CD14-positive monocyte (primary cell): ENCODE results near the gene TMCO4. TPM values are rescaled to one million over a fixed set of nuclear protein-coding genes. Genes with fewer than 3 reads are reported as not detected.

ENCODE experiments used
- DNase-seq, 3 donors: peaks; one replicate each; pipeline ENCODE4 v3.0.0-alpha.2; 2011 to 2022
- H2AFZ ChIP-seq: 2 replicates; pipeline ENCODE4 v1.6.0; 2012; ENCODE audit warnings: mild to moderate bottlenecking, low read depth, low read length, inconsistent platforms; ENCODE audit not compliant: insufficient read depth, poor library complexity, severe bottlenecking
- H3K27ac ChIP-seq, 2 donors: 1 replicate in 1 of 2; 2 replicates in 1 of 2; pipeline ENCODE4 v1.5.1; 2012 to 2013; ENCODE audit warnings: low read length in 2 of 2, control low read depth in 1 of 2, inconsistent platforms in 1 of 2, low read depth in 1 of 2, mild to moderate bottlenecking in 1 of 2
- H3K27me3 ChIP-seq, 2 donors: one replicate each; pipeline versions ENCODE4 v1.6.0 to v1.6.1; 2011 to 2013; ENCODE audit warnings: low read length in 2 of 2; ENCODE audit not compliant: control insufficient read depth in 2 of 2, insufficient read depth in 2 of 2
- H3K36me3 ChIP-seq, 2 donors: replicated peaks in 1 of 2; 1 replicate in 1 of 2; 2 replicates in 1 of 2; pipeline versions ENCODE4 v1.5.1 to v1.6.1; 2012 to 2013; ENCODE audit warnings: low read length in 2 of 2, control low read depth in 1 of 2, inconsistent platforms in 1 of 2, mild to moderate bottlenecking in 1 of 2; ENCODE audit not compliant: insufficient read depth in 2 of 2, control insufficient read depth in 1 of 2
- H3K4me1 ChIP-seq, 2 donors: 1 replicate in 1 of 2; 2 replicates in 1 of 2; pipeline versions ENCODE4 v1.5.1 to v1.6.1; 2012 to 2013; ENCODE audit warnings: low read length in 2 of 2, control low read depth in 1 of 2, inconsistent platforms in 1 of 2, mild to moderate bottlenecking in 1 of 2, moderate library complexity in 1 of 2; ENCODE audit not compliant: insufficient read depth in 2 of 2, control insufficient read depth in 1 of 2
- H3K4me2 ChIP-seq: replicated peaks from 2 replicates; pipeline ENCODE3; 2012; ENCODE audit warnings: low read length, moderate library complexity, mild to moderate bottlenecking; ENCODE audit not compliant: poor library complexity, severe bottlenecking; ENCODE audit errors: extremely low read depth
- H3K4me3 ChIP-seq, 3 experiments: fragments of 200-600 bp in 1 of 3; sonication (generic) in 1 of 3; replicated peaks in 1 of 3; 1 replicate in 2 of 3; 2 replicates in 1 of 3; pipeline ENCODE4 v1.5.1; 2011 to 2013; ENCODE audit warnings: low read length in 3 of 3, mild to moderate bottlenecking in 3 of 3, control low read depth in 2 of 3, low read depth in 2 of 3, inconsistent platforms in 1 of 3, moderate library complexity in 1 of 3
- H3K79me2 ChIP-seq: 2 replicates; pipeline ENCODE4 v1.6.0; 2012; ENCODE audit warnings: mild to moderate bottlenecking, control low read depth, inconsistent platforms, low read length, moderate library complexity; ENCODE audit not compliant: insufficient read depth
- H3K9ac ChIP-seq: 2 replicates; pipeline ENCODE4 v1.6.0; 2017; ENCODE audit warnings: low read length, mild to moderate bottlenecking; ENCODE audit not compliant: insufficient read depth, poor library complexity, severe bottlenecking
- H3K9me3 ChIP-seq, 2 donors: replicated peaks in 1 of 2; 1 replicate in 1 of 2; 2 replicates in 1 of 2; pipeline versions ENCODE4 v1.5.1 to v1.6.1; 2012 to 2013; ENCODE audit warnings: low read length in 2 of 2, control low read depth in 1 of 2; ENCODE audit not compliant: control insufficient read depth in 1 of 2, insufficient read depth in 1 of 2
- H4K20me1 ChIP-seq: 2 replicates; pipeline ENCODE4 v1.6.0; 2012; ENCODE audit warnings: mild to moderate bottlenecking, low read length, control low read depth, moderate library complexity; ENCODE audit not compliant: insufficient read depth
- H3K27ac Mint-ChIP-seq, 7 donors: one replicate each; pipeline ENCODE4 v1.8.0; 2020; ENCODE audit warnings: mild to moderate bottlenecking in 7 of 7, mixed read lengths in 7 of 7, moderate library complexity in 6 of 7, inconsistent platforms in 2 of 7
- H3K27me3 Mint-ChIP-seq, 3 donors: one replicate each; pipeline ENCODE4 v1.8.0; 2021 to 2022; ENCODE audit warnings: low read depth in 3 of 3, mild to moderate bottlenecking in 3 of 3, mixed read lengths in 3 of 3, moderate library complexity in 3 of 3, inconsistent platforms in 1 of 3
- H3K36me3 Mint-ChIP-seq, 2 donors: one replicate each; pipeline ENCODE4 v1.8.0; 2020; ENCODE audit warnings: mixed read lengths in 2 of 2, inconsistent platforms in 1 of 2, mild to moderate bottlenecking in 1 of 2
- H3K4me1 Mint-ChIP-seq: one replicate; pipeline ENCODE4 v1.8.0; 2020; ENCODE audit warnings: mild to moderate bottlenecking, mixed read lengths
- H3K4me3 Mint-ChIP-seq, 2 donors: one replicate each; pipeline ENCODE4 v1.8.0; 2020; ENCODE audit warnings: mild to moderate bottlenecking in 2 of 2, mixed read lengths in 2 of 2, moderate library complexity in 1 of 2
- H3K9me3 Mint-ChIP-seq, 7 donors: one replicate each; pipeline ENCODE4 v1.8.0; 2020 to 2022; ENCODE audit warnings: mixed read lengths in 7 of 7, mild to moderate bottlenecking in 6 of 7, moderate library complexity in 6 of 7, inconsistent platforms in 2 of 7
- WGBS: methylation state at CpG from one replicate; pipeline ENCODE4 v1.1.5; 2013; ENCODE audit warnings: missing lambda C conversion rate; ENCODE audit not compliant: insufficient coverage; 5-methylcytosine and 5-hydroxymethylcytosine counted together
- intact Hi-C, 2 donors: fragments of 100-400 bp; cut with micrococcal nuclease; formaldehyde crosslinking; loops; one replicate each; pipeline versions ENCODE4 v1.15.0 to v1.15.1; 2023
- polyA plus RNA-seq, 3 donors: library from polyadenylated mRNA; depleted of rRNA in 1 of 3; unstranded in 2 of 3; stranded (reverse) in 1 of 3; fragments of 300-500 nt in 2 of 3; fragments of >200 nt in 1 of 3; fragmentation: Illumina TruSeq in 2 of 3; gene quantifications; 1 replicate in 2 of 3; 2 replicates in 1 of 3; pipeline ENCODE4 v1.2.3, GENCODE V29; 2012 to 2021
- TF ChIP-seq, protein P1 (sequence below): fragments of 200-600 bp; IDR thresholded peaks from one replicate; pipeline ENCODE4 v1.8.0; 2022; ENCODE audit warnings: antibody characterized with exemption, mild to moderate bottlenecking

Gene TMCO4
- polyA plus RNA-seq, 3 donors, result 6.9 to 10.1 (median 7.9) TPM

DNA sequence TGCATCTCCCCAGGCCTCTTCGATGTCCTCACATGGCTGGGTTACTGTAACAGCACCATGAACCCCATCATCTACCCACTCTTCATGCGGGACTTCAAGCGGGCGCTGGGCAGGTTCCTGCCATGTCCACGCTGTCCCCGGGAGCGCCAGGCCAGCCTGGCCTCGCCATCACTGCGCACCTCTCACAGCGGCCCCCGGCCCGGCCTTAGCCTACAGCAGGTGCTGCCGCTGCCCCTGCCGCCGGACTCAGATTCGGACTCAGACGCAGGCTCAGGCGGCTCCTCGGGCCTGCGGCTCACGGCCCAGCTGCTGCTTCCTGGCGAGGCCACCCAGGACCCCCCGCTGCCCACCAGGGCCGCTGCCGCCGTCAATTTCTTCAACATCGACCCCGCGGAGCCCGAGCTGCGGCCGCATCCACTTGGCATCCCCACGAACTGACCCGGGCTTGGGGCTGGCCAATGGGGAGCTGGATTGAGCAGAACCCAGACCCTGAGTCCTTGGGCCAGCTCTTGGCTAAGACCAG lies 120.7 kb downstream of the TMCO4 start:
- Mint-ChIP-seq H3K4me1 (no peaks in the 10 kb centered on the region), H3K36me3 (peaks cover 6% of the 10 kb centered on the region in 2 donors), H3K27ac (no peak overlapping the region), H3K27me3 (peaks cover 1 to 8% (median 4%) of the 10 kb centered on the region in 3 donors), H3K4me3 (no peak overlapping the region), H3K9me3 (no peaks in the 10 kb centered on the region)
- H3K4me1 ChIP-seq, result no peaks in the 10 kb centered on the region
- H3K79me2 ChIP-seq, result no peaks in the 10 kb centered on the region
- no peaks in the 10 kb centered on the region for H3K9me3 ChIP-seq
- peaks cover 2 to 12% of the 10 kb centered on the region in 2 donors for H3K36me3 ChIP-seq
- H3K27me3 ChIP-seq, result no peaks in the 10 kb centered on the region
- no peak overlapping the region for H3K9ac ChIP-seq
- intact Hi-C loops, result no loop called here
- H2AFZ ChIP-seq, result no peak overlapping the region
- no peaks in the 10 kb centered on the region for H4K20me1 ChIP-seq
- TF ChIP-seq, protein P1, sequence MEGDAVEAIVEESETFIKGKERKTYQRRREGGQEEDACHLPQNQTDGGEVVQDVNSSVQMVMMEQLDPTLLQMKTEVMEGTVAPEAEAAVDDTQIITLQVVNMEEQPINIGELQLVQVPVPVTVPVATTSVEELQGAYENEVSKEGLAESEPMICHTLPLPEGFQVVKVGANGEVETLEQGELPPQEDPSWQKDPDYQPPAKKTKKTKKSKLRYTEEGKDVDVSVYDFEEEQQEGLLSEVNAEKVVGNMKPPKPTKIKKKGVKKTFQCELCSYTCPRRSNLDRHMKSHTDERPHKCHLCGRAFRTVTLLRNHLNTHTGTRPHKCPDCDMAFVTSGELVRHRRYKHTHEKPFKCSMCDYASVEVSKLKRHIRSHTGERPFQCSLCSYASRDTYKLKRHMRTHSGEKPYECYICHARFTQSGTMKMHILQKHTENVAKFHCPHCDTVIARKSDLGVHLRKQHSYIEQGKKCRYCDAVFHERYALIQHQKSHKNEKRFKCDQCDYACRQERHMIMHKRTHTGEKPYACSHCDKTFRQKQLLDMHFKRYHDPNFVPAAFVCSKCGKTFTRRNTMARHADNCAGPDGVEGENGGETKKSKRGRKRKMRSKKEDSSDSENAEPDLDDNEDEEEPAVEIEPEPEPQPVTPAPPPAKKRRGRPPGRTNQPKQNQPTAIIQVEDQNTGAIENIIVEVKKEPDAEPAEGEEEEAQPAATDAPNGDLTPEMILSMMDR, result no peak
- DNase-seq, result no peak
- no peak overlapping the region for H3K4me2 ChIP-seq
- no peak overlapping the region for H3K27ac ChIP-seq
- no peak overlapping the region for H3K4me3 ChIP-seq
- 97% methylated on average over 34 of the region's 34 CpGs for WGBS

DNA sequence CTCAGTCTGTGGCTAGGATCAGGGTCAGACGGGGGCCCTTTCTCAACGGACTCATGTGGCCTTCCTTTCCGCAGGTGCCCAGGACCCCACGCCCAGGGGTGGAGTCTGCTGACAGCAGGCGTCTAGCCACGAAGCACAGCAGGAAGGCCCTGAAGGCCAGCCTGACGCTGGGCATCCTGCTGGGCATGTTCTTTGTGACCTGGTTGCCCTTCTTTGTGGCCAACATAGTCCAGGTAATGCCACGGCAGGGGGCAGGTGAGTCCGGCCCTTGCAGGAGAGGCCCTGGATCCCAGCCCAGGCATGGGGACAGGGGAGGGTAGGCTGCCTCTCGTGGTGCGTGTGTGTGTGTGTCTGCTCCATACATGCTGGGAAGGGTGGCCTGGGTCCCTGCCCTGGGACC lies 121.2 kb downstream of the TMCO4 start:
- peaks cover 2 to 12% of the 10 kb centered on the region in 2 donors for H3K36me3 ChIP-seq
- H4K20me1 ChIP-seq, result no peaks in the 10 kb centered on the region
- WGBS, result 81% methylated on average over 10 of the region's 11 CpGs
- Mint-ChIP-seq H3K4me3 (no peak overlapping the region), H3K27ac (no peak overlapping the region), H3K27me3 (peaks cover 1 to 8% (median 4%) of the 10 kb centered on the region in 3 donors), H3K4me1 (no peaks in the 10 kb centered on the region), H3K36me3 (peaks cover 6% of the 10 kb centered on the region in 2 donors), H3K9me3 (no peaks in the 10 kb centered on the region)
- TF ChIP-seq, protein P1, result no peak
- no peaks in the 10 kb centered on the region for H3K9me3 ChIP-seq
- no peak overlapping the region for H3K27ac ChIP-seq
- no peaks in the 10 kb centered on the region for H3K27me3 ChIP-seq
- no peak for DNase-seq
- no peak overlapping the region for H3K4me2 ChIP-seq
- no peaks in the 10 kb centered on the region for H3K79me2 ChIP-seq
- H2AFZ ChIP-seq, result no peak overlapping the region
- no peak overlapping the region for H3K4me3 ChIP-seq
- intact Hi-C loops, result no loop called here
- no peaks in the 10 kb centered on the region for H3K4me1 ChIP-seq
- H3K9ac ChIP-seq, result no peak overlapping the region
